Umbilical cord (tissue), 2 donors: ENCODE data around the gene TCF19. TPM values are rescaled to one million over a fixed set of nuclear protein-coding genes. Genes with fewer than 3 reads are reported as not detected.

Source experiments
- DNase-seq: peaks from one replicate; pipeline ENCODE4 v3.0.0-alpha.2; 2015; ENCODE audit warnings: low spot score
- total RNA-seq: library from RNA; depleted of rRNA; stranded (reverse); fragments of >200 nt; gene quantifications from one replicate; pipeline ENCODE4 v1.2.3, GENCODE V29; 2014; ENCODE audit warnings: low replicate concordance; ENCODE audit not compliant: insufficient read depth

Gene TCF19
- total RNA-seq, 1 donor from 2014 or later, result 6.5 TPM

- no peak for DNase-seq
Measured at GRCh38 chr6:31126396-31127175, 31.8 kb upstream of the TCF19 start.

GRCh38 chr6:31128093-31128676 lies 30.2 kb upstream of the TCF19 start:
- peak; percentile 52 for DNase-seq

GRCh38 chr6:31129130-31129529 lies 29.3 kb upstream of the TCF19 start:
- no peak for DNase-seq

GRCh38 chr6:31130751-31131150 lies 27.6 kb upstream of the TCF19 start:
- DNase-seq, result no peak

GRCh38 chr6:31131595-31131994 lies 26.8 kb upstream of the TCF19 start:
- DNase-seq, result no peak

- no peak for DNase-seq
Measured at GRCh38 chr6:31132806-31133205, 25.6 kb upstream of the TCF19 start.

GRCh38 chr6:31135710-31136109 lies 22.7 kb upstream of the TCF19 start:
- DNase-seq, result no peak

GRCh38 chr6:31138982-31139381 lies 19.4 kb upstream of the TCF19 start, which contains the start of gene PSORS1C2:
PSORS1C2 (minus strand) TSS chr6:31139066; CDS start chr6:31139026, 40 bp downstream.
- DNase-seq, result no peak

- peak; percentile 20 for DNase-seq
Measured at GRCh38 chr6:31139599-31139998, 18.8 kb upstream of the TCF19 start.

- DNase-seq, result no peak
Measured at GRCh38 chr6:31140643-31141042, 17.7 kb upstream of the TCF19 start.

GRCh38 chr6:31142361-31142761 lies 16.0 kb upstream of the TCF19 start:
- no peak for DNase-seq

GRCh38 chr6:31143148-31143547 lies 15.2 kb upstream of the TCF19 start:
- DNase-seq, result peak; percentile 58

GRCh38 chr6:31144296-31144969 lies 14.0 kb upstream of the TCF19 start:
- DNase-seq, result no peak

- DNase-seq, result no peak
Measured at GRCh38 chr6:31144970-31145340, 13.4 kb upstream of the TCF19 start.

- DNase-seq, result no peak
Measured at GRCh38 chr6:31145386-31145785, 13.0 kb upstream of the TCF19 start.

- DNase-seq, result no peak
Measured at GRCh38 chr6:31149827-31150447, 8.5 kb upstream of the TCF19 start.

- no peak for DNase-seq
Measured at GRCh38 chr6:31152781-31153180, 5.6 kb upstream of the TCF19 start.

GRCh38 chr6:31154436-31154835 lies 4.0 kb upstream of the TCF19 start:
- DNase-seq, result no peak

GRCh38 chr6:31156641-31157040 lies 1.7 kb upstream of the TCF19 start:
- DNase-seq, result no peak

- DNase-seq, result no peak
Measured at GRCh38 chr6:31157513-31158139, 763 bp upstream of the TCF19 start, which contains the start of gene CCHCR1. CCHCR1 (minus strand) TSS chr6:31157802; CDS start chr6:31157600, 202 bp downstream.
